GM21576 (cell line): ENCODE results near the gene MR1.

Experiments used
- ATAC-seq: cut with Tn5 transposase; IDR thresholded peaks from one replicate; pipeline ENCODE4 v1.9.1; 2021; ENCODE audit warnings: mild to moderate bottlenecking, moderate library complexity; ENCODE audit not compliant: unreplicated experiment

MR1 gene

DNA sequence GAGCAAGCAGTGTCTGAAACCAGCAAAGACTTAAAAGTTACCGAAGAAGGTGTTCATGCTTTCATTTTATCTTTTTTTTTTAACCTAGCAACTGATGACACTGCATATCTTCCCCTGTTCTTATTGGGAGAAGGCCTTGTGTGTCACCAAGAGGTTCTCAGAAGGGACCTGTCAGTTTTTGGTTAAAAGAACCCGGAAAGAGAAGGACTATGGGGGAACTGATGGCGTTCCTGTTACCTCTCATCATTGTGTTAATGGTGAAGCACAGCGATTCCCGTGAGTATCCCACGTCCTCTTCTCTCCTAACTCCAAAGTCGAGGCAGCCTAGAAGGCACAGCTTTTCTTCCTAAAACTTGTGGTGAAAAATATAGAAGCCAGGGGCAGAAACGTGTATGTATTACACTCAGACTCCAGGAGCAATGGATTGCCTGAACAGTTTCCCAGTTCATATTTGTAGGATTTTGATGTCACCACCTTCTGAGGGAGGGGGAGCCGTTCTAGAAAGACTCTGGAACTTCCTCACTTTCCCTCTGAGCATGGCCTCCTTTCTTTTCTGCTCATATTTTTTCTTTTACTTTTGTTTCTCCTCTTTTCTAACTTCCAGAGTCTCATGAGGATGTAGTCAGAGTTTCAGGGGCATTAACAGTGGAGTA, at the start of gene MR1:
TSS of gene MR1 (plus strand) at position 185 of the 653 bp plus-strand sequence. CDS start at position 210, 25 bp downstream.
- ATAC-seq: peak; percentile 92

DNA sequence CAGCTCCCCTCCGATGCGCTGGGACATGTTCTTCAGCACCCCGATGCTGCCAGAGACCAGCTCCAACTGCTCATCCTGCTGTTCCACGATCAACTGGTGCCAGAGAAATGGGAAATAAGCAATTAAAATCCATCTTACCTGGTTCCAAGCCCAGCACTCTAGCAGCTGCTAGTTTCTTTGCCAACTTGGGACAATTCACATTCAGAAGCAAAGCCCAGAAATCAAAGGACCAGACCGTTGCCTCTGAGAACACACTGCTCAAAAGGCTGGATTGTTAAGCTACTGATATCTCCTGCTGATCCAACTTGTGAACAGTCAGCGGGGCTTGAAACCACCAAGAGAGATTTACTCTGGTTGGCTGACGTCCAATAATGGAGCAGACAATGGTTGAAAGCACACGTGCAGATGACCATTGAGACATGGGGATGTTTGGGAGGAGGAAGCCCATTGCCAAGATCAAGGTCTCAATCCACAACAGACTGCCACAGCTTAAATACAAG, 45.5 kb upstream of the MR1 start:
- ATAC-seq: no peak

DNA sequence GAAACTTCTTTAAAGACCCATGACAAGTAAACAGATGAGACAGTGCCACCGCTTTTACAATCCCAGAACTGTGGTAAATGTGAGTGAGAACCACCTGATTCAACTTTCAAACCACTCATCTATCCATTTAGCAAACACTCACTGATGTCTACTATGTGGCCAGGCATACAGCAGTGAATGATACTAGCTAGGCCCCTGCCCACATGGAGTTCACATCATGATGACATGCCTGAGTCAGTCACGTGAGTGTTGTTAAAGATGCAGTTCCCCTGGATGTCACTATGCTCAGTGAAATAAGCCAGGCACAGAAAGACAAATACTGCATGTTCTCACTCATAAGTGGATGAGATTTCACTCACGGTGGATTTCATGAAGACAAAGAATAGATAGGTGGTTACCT, 39.5 kb upstream of the MR1 start:
- ATAC-seq: no peak

DNA sequence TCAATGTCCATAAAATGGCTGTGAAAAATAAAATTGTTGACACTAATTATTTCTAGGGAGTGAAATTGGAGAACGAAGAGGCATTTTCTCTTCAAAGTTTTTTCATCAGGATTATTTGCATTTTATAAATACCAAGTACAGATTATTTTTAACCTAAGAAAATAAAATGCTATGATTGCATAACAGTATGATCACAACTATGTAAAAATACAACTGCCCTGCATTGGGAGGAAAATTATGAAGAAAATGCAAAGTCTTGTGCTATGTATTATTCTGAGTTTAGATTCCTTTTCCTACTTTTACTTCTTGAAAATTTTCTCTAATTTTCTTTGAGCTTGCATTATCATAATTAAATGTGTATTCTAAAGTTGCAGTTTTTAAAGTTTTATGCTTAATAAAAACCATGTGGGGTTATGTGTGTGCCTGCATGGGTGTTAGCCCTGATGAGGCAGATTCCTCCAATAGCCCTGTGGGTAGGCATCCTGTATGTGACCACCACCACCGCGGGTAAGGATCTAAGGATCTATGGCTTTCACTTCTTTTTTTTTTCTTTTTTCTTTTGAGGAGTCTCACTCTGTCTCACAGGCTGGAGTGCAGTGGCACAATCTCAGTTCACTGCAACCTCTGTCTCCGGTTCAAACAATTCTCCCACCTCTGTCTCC, 35.8 kb upstream of the MR1 start:
- no peak for ATAC-seq

DNA sequence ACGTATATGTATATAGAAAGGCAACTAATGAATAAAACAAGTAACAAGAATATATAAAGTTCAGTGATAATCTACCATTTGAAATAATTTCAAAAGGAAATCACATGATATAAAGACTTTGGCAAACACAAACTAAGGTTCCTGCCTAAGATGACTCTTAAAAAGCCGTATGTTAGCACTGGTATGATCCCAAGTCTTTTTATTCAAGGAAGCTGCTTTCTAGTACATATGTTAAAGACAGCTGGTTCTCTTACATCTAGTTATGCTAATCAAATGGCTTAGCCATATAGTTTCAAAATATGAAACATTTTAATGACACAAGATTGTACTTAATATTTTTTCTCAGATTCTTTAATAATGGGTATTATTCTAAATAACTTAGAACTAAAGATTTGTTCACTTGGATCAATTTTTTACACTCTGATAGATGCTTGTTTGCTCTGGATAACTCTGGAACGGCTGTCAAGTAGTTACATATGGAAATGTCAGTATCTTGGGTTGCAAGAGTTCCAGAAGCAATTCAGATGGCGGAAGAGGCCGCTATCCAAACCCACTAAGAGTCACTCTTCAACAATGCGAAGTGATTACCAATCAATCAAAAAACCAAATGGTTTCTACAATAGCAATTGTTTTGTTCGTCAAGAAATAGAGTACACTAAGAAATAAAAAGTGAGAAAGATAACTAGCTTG, 32.5 kb upstream of the MR1 start:
- ATAC-seq: no peak

DNA sequence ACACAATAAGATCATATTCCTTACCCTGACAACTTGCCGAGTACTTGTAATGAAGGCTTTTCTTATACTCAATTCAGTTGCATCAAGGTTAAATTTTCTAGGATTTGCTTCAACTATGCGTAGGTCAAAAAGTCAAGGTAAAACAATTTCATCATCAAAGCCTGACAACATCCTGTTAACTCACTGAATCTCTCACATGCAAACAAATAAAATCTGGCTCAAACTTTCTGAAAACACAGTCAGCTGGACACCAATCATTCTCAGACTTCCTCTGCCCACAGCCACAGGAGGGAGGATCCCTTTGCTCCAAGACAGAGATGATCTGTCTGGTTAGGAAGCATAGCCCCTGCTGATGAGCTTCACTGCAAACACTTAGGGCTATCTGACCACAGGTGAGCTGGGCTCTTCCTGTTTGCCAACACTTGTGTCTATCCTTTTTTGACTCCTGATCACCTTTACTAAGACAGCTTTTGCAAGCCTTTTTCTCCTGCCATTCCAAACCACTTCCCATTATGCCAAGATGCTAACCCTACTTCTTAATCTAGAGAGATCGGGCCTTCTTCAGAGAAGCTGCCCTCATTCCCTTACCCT, 31.1 kb upstream of the MR1 start:
- ATAC-seq: no peak

DNA sequence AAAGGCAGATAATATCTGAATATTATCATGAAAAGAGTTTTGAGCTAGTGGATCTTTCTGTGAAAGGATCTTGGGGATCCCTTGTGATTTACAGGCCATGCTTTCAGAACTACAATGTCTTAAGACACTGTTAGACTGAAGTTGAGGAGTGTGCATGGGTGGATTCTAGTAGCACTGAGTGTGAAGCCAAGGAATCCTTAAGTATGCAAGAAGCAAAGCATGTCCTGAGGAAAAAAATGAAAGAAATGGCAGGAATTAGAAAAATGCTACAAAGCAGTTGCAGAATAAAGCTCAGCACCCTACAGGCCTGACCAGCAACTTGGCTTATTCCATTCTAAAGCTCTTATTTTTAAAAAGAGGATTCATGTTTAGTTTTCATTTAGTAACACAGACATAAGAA, 23.0 kb upstream of the MR1 start:
- no peak for ATAC-seq

DNA sequence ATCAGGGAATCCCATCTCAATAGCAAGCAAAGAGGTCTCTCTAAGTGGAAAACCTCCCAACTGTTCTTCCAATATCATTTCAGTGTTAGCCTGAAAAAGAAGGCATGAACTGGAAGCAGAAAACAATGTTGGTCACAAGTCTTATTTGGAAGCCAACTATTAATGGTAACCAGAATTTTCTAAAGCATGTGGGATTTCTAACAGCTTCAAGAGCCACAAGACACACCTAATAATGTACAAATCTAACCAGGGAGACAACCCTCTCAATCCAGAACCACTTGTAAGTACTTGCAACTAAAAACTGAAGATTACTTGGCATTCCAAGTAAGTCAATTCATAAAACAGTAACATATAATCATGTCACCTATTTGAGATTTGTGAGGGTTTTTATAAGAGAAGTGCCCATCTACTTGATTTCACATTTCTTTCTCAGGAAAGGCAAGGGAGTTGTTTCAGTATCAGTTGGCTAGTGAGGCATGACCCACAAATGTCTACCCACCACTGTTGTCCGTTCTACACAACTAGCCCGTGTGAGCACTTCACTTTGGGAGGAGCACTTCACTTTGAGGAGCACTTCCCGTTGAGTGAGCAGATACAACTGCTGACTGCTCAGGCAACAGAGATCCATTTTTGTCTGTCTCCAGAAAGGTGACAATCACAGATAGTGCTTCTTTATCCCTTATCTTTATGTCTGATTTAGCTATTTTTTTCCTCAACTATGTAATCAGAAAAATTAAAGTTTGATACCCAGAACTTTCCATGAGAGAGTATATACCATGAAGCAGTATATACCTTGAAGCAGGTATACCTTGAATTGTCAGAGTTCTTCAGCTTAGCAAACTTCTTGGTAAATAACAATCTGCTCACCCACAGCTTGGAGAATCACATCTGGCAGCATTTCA, 22.2 kb upstream of the MR1 start:
- ATAC-seq: no peak

DNA sequence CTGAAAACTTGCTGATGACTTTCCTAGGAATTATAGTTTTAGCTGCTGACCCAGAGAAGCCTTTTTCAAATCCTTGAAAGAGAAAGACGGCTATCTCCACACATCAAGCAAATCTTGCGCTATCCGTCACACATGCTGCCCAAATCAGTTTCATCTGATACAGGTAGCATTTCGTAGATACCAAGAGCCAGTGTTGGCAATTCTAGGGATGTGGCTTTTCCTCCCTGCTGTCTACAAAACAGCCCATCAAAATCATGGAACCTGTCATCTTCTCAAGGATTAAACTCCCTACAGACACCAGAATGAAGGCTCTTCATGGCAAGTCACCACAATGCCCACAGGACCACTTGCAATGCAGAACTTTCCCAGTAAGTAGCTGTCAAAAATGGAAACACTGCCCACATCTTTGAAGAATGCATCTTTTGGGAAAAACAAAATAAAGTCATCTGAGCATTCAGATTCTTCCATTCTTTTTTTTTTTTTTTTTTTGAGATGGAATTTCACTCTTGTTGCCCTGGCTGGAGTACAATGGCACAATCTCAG, 21.5 kb upstream of the MR1 start:
- ATAC-seq: no peak

DNA sequence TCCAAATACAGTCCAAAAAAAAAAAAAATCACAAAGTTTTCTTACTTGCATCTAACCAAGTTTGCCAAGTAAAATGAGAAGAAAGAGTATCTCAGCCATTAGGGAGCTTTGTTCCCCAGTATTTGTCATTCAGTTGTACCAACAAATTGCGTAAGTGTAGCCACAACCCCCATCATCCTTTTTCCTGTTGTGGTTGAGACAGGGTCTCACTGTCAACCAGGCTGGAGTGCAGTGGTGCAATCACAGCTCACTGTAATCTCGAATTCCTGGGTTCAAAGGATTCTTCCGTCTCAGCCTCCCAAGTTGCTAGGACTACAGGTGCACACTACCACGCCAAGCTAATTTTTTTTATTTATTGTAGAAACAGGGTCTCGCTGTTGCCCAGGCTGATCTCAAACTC, 20.6 kb upstream of the MR1 start:
- ATAC-seq: no peak

DNA sequence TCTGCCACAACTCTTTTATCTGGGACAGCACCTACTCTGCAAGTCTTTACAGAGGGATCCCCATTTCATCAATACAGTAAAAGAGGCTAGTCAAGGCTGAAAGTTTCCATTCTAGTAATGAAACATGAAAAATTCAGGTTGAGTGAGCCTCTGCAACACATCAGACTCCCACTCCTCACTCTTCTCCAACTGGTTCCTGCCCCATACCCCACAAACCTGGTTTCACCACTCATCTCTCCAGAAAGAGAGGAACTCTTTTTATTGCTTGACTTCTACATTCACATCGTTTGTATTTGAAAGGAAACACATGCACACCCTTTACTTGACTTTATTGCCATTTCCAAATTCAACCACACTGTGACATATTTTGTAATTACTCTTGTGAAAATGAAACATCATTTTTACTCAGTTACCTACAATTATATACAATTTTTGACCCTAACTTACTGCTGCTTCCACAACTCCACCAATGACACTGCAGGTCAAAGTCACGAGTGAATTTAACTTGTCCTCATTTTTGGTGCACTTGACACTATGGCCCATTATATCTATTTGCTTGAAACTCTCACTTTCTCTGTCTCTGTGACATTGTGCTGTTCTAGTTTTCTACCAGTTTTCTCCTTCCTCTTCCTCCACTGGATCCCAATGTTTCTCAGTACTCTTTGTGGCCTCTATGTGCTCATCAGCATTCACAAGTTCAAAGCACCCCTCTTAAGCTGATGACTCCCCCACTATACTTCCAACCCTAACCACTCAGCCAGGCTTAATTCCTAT, 19.1 kb upstream of the MR1 start:
- ATAC-seq: peak; percentile 57

DNA sequence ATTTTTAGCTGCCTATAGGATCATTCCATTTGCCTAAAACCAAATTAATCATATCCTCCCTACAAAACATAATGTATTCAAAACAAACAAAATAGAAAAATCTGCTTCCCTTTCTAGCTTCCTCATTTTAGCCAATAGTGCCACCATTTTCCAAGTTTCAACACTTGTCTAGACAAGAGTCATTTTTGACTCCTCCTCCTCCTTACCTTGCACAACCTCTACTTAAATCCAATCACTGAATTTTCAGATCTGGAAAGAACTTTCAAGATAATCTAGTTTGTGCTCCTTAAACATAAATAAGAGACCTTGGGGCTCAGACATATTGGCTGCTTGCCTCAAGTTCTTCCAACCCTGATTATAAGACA, 18.6 kb upstream of the MR1 start:
- peak; percentile 4 for ATAC-seq

DNA sequence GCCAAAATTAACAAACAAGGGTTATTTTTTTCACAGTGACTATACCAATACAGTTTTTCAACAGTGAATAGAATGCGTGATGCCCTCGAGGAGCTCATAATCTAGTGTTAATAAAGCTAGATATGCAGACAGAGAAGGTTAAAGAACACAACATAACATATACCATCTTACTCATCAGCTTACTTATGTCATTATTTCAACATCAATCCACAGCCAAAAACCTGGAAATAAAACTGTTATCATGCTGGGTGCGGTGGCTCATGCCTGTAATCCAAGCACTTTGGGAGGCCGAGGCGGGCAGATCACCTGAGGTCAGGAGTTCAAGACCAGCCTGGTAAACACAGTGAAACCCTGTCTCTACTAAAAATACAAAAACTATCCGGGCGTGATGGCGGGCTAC, 17.2 kb upstream of the MR1 start:
- no peak for ATAC-seq

DNA sequence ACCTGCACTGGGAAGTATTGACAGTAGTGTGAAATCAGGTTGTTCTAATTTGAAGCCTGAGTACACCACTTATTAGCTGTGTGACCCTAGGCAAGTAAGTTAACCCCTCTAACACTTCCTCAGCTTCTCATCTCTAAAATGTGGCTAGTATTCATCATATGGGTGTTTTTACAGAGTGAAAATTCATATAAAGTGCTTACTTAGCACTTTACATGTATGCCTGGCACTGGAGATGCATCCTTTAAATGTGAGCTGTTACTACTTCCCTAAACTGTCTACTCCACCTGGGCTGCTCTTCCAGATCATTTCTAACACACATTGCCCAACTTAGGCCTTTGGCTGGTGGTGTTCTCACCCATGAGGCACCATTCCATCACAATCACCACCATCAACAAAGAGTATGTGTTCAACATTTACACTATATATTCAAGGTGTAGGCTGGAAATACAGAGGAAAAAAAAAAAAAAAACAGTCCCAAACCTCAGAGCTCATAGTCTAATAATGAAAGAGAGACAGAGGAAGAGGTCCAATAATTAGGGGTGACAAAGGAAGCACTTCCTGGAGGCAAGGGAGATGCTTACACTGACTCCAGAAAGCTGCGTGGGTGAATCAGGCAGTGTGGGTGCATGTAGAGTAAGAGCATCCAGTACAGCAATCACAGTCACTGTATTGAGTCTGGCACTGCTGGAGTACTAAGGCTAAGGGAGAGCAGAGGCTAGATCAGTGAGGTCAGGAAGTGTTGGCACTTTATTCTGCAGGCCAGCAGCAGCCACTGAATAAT, 14.7 kb upstream of the MR1 start:
- no peak for ATAC-seq

DNA sequence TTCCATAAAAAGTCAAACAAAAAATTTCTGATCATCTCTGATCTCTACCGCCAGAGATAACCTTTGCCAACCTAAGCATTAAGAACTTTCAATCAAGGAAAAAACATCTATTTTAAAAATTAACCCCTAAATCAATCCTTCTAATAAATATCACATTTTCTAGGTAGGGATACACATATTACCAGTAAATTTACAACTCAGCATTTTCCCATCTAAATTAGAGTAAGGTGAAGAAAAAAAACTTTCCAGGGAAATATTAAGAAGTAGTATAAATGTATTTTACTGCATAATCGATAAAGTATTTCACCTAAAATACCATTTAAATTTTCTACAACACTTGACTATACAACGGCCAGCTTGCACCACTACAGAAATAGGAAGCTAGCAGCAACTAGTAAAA, 12.6 kb upstream of the MR1 start:
- no peak for ATAC-seq

DNA sequence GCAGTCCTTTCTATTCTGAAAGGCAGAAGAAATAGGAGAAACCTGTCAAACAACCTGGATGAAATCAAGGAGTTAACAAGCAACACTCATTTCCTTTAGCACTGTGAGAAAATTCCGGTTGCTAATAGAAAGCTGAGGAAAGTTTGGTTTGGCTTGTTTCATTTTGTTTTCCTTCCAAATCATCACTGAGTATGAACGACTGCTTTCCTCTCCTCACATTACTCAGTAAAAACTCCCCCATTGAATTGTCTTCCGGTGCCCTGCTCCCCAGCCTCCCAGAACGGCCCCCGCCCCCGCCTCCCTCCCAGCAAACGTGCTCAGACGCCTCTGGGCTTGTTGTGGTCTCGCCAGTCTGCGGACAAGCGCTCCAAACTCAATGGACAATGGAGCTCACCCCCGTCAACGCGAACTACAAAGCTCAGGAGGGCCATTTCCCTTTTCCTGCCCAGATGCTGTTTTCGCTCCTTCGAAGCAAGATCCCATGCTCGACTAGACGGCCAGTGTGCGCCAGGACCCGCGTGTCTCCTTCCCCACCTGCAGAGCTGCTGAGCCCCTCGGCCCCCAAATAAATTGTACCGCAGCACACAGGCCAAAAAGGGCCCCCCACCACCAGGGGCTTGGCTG, 11.9 kb upstream of the MR1 start:
- ATAC-seq: peak; percentile 38

DNA sequence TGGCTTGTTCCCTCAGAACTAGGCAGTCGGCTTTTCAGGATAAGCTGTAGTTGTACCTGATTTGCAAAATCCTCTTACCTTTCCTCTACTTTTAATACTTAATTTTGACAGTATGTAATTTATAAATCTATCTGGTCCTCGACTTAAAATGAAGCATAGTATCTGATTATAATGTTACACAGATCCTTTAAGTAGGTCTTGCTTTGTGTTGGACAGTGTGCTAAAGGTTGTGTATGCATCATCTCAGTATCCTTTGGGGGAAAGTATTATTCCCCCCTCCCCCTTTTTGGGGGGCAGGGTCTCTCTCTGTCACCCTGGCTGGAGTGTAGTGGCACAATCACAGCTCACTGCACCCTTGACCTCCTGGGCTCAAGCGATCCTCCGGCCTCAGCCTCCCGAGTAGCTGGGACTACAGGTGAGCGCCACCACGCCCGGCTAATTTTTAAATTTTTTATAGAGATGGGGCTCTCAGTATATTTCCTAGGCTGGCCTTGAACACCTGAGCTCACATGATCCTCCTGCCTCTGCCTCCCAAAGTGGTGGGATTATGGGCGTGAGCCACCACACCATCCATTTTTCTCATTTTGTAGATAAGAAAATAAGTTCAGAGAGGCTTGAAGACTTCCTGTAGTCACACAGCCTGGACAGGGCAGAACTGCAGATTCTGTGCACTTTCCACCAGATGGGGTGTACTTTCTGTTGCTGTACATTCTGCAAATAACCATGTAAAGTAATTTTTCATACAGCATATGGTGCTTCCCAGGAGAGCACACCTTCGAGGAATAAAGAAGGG, 10.3 kb upstream of the MR1 start:
- ATAC-seq: no peak

DNA sequence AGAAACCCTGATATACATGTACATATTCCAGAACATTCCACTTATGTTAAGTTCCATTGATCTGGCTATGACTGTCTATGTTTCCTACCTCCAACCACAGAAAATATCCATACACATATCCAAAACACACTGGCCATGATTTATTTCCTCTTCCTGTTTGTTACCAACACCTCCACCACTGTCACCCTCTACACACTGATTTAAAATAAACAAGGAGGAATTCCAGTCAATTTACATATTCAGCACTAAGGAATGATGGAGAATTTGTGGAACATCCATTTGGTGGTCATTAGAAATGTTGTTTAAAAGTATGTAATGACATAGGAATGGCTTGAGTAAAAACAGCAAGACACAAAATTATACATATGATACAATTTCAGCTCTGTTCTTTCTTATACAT, 5.6 kb upstream of the MR1 start:
- ATAC-seq: no peak
